Osteocyte (in vitro differentiated cells): ENCODE data around the gene PRG3. TPM values are rescaled to one million over a fixed set of nuclear protein-coding genes. Genes with fewer than 3 reads are reported as not detected.

ENCODE experiments used
- DNase-seq: peaks from one replicate; pipeline ENCODE4 v3.0.0; 2021; ENCODE audit warnings: mixed read lengths; ENCODE audit not compliant: unreplicated experiment; ENCODE audit errors: extremely low spot score
- H3K27ac Mint-ChIP-seq: one replicate; pipeline ENCODE4 v1.8.0; 2021; ENCODE audit warnings: mild to moderate bottlenecking, mixed read lengths; ENCODE audit not compliant: unreplicated experiment
- H3K27me3 Mint-ChIP-seq: one replicate; pipeline ENCODE4 v1.8.0; 2021; ENCODE audit warnings: mixed read lengths; ENCODE audit not compliant: unreplicated experiment
- H3K36me3 Mint-ChIP-seq: one replicate; pipeline ENCODE4 v1.8.0; 2021; ENCODE audit warnings: mixed read lengths; ENCODE audit not compliant: unreplicated experiment
- H3K4me1 Mint-ChIP-seq: one replicate; pipeline ENCODE4 v1.8.0; 2021; ENCODE audit warnings: mixed read lengths; ENCODE audit not compliant: unreplicated experiment
- H3K4me3 Mint-ChIP-seq: one replicate; pipeline ENCODE4 v1.8.0; 2021; ENCODE audit warnings: mild to moderate bottlenecking, moderate library complexity, mixed read lengths; ENCODE audit not compliant: unreplicated experiment
- H3K9me3 Mint-ChIP-seq: one replicate; pipeline ENCODE4 v1.8.0; 2021; ENCODE audit warnings: mixed read lengths; ENCODE audit not compliant: unreplicated experiment
- total RNA-seq: library from RNA; stranded (reverse); gene quantifications from 2 replicates; pipeline ENCODE4 v1.2.1, GENCODE V29; 2021
- TF ChIP-seq, protein P1 (sequence below): fragments of 200-600 bp; sonication (generic); IDR thresholded peaks from 2 replicates; pipeline ENCODE4 v1.5.0; 2021; ENCODE audit warnings: antibody characterized with exemption, mild to moderate bottlenecking, moderate library complexity

The PRG3 gene
- total RNA-seq, 1 donor from 2014 or later: not detected

- Mint-ChIP-seq H3K4me1 (no peaks in the 10 kb centered on the region), H3K4me3 (no peak overlapping the region), H3K27ac (no peak overlapping the region), H3K27me3 (no peaks in the 10 kb centered on the region), H3K9me3 (no peaks in the 10 kb centered on the region), H3K36me3 (peaks cover 21% of the 10 kb centered on the region)
- TF ChIP-seq, protein P1, sequence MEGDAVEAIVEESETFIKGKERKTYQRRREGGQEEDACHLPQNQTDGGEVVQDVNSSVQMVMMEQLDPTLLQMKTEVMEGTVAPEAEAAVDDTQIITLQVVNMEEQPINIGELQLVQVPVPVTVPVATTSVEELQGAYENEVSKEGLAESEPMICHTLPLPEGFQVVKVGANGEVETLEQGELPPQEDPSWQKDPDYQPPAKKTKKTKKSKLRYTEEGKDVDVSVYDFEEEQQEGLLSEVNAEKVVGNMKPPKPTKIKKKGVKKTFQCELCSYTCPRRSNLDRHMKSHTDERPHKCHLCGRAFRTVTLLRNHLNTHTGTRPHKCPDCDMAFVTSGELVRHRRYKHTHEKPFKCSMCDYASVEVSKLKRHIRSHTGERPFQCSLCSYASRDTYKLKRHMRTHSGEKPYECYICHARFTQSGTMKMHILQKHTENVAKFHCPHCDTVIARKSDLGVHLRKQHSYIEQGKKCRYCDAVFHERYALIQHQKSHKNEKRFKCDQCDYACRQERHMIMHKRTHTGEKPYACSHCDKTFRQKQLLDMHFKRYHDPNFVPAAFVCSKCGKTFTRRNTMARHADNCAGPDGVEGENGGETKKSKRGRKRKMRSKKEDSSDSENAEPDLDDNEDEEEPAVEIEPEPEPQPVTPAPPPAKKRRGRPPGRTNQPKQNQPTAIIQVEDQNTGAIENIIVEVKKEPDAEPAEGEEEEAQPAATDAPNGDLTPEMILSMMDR: no peak
- no peak for DNase-seq
Observed at GRCh38 chr11:57417056-57417455, 36.1 kb upstream of the PRG3 start.

- no peak for DNase-seq
- Mint-ChIP-seq H3K9me3 (no peaks in the 10 kb centered on the region), H3K27me3 (no peaks in the 10 kb centered on the region), H3K4me1 (no peaks in the 10 kb centered on the region), H3K36me3 (peaks cover 21% of the 10 kb centered on the region), H3K27ac (no peak overlapping the region), H3K4me3 (no peak overlapping the region)
- TF ChIP-seq, protein P1: no peak
Observed at GRCh38 chr11:57416436-57416835, 35.5 kb upstream of the PRG3 start.

GRCh38 chr11:57414612-57415212 is 33.8 kb upstream of the PRG3 start:
- Mint-ChIP-seq H3K9me3 (no peaks in the 10 kb centered on the region), H3K27me3 (no peaks in the 10 kb centered on the region), H3K4me1 (no peaks in the 10 kb centered on the region), H3K36me3 (peaks cover 21% of the 10 kb centered on the region), H3K4me3 (no peak overlapping the region), H3K27ac (no peak overlapping the region)
- TF ChIP-seq, protein P1: no peak
- DNase-seq: no peak

- H3K9me3 Mint-ChIP-seq: no peaks in the 10 kb centered on the region
- H3K27ac Mint-ChIP-seq: no peak overlapping the region
- H3K4me1 Mint-ChIP-seq: no peaks in the 10 kb centered on the region
- no peak overlapping the region for H3K4me3 Mint-ChIP-seq
- TF ChIP-seq, protein P1: no peak
- no peaks in the 10 kb centered on the region for H3K27me3 Mint-ChIP-seq
- DNase-seq: no peak
- H3K36me3 Mint-ChIP-seq: peaks cover 21% of the 10 kb centered on the region
Observed at GRCh38 chr11:57413681-57414080, 32.7 kb upstream of the PRG3 start.

- Mint-ChIP-seq H3K27ac (no peak overlapping the region), H3K27me3 (no peaks in the 10 kb centered on the region), H3K36me3 (peaks cover 18% of the 10 kb centered on the region), H3K4me3 (no peak overlapping the region), H3K4me1 (no peaks in the 10 kb centered on the region), H3K9me3 (no peaks in the 10 kb centered on the region)
- TF ChIP-seq, protein P1: no peak
- DNase-seq: no peak
Observed at GRCh38 chr11:57410287-57410686, 29.3 kb upstream of the PRG3 start.
